HG03575 (cell line): ENCODE data around the gene TMEM258.

Experiments used
- ATAC-seq: cut with Tn5 transposase; IDR thresholded peaks from one replicate; pipeline ENCODE4 v1.9.1; 2021; ENCODE audit not compliant: unreplicated experiment, insufficient number of reproducible peaks, low FRiP score; ENCODE audit errors: extremely low read depth

TMEM258 gene

DNA sequence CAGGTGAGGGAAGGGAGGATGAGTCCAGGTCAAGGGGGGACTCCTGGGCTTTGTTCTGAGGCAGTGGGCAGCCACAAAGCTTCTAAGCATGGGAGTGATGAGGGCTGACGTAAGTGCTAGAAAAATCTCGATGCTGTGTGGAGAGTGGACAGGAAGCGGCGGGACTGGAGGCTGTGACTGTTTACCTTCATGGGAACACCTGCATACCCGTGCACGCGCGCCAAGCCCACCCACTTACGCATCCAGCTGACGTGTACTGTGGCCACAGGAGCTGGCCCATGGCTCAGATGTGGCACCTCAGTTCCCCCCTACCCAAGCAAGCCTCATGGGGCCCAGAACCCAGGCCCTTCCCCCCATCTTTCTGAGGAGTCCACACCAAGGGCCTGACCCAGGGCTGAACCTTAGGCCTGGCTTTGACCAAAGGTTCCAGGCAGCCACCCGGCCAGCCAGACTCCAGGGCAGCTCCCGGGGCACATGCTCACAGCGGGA lies 26.0 kb downstream of the TMEM258 start:
- ATAC-seq, result no peak

DNA sequence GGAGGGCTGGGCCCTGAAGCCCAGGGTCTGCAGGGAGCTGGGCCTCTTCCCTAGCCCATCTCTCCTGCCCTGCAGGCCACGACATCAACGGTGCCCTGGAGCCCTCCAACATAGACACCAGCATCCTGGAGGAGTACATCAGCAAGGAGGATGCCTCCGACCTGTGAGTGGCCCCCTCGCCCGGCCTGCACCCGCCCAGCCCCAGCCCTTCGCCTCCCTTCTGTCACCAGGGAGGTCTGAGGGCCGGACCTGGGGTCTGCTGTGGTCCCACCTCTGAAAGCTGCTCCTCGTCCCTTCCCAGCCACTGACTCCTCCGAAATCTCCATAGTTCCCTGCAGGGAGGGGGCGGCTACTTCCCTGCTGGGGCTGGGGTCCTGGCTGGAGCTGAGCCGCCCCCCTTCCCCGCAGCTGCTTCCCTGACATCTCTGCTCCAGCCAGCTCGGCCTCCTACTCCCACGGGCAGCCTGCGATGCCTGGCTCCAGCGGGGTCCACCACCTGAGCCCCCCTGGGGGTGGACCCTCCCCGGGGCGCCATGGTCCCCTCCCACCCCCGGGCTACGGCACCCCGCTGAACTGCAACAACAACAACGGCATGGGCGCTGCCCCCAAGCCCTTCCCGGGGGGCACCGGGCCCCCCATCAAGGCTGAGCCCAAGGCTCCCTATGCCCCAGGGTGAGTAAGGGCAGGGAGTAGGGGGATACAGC lies 26.7 kb downstream of the TMEM258 start:
- no peak for ATAC-seq

- ATAC-seq, result no peak
These were observed 27.7 kb downstream of the TMEM258 start for GRCh38 chr11:61764606-61765260.

DNA sequence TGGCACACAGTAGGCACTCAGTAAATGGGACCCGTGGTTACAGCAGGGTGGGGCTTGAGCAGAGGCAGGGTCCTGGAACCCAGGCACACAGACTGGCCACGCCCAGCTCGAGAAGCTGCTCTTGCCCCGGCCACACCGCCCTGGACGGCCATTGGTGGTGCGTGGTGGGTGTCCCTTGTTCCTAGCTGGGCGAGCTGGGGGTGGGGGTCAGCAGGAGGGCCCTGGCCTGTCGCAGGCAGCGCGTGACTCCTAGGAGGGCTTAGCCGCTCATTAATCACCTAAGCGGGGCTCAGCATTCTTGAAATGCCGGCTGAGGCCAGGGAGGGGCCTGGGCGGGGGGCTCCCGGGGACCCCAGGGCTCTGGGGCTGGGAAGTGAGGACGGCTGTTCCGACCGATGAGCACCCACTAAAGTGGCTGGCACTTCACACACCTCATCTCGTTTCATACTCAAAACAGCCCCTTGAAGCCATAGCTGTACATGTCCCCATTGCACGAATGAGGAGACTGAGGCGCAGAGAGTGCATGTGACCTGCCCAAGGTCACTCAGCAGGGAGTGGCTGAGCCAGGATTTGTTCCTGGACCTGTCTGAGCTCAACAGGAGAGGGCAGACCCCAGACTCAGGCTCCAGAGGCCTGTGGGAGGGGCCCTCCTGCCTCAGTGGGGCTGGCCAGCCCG lies 28.3 kb downstream of the TMEM258 start:
- no peak for ATAC-seq

- no peak for ATAC-seq
These were observed 29.6 kb downstream of the TMEM258 start for GRCh38 chr11:61762798-61763197.

DNA sequence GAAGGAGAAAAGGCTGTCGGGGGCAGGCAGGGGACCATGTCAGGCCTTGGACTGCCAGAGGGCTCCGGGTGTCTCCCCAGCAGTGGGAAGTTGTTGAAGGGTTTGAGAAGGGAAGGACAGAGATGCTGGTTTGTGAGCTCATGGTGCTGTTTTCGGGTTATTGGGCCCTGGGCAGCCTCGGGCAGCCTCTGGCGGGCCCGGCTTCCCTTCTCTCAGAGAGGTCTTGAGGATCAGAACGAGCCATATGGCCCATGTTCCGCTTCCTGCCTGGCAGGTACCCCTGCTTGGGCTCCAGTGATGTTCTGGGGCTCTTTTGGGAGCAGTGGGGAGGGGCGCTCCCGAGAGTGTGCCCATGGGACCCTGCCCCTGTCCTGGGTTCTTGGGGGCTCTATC lies 30.2 kb downstream of the TMEM258 start:
- no peak for ATAC-seq

- ATAC-seq, result no peak
These were observed 30.8 kb downstream of the TMEM258 start for GRCh38 chr11:61761440-61762222.

GRCh38 chr11:61760946-61761345 lies 31.5 kb downstream of the TMEM258 start:
- ATAC-seq, result no peak

- no peak for ATAC-seq
These were observed 35.1 kb downstream of the TMEM258 start for GRCh38 chr11:61757213-61757862.

DNA sequence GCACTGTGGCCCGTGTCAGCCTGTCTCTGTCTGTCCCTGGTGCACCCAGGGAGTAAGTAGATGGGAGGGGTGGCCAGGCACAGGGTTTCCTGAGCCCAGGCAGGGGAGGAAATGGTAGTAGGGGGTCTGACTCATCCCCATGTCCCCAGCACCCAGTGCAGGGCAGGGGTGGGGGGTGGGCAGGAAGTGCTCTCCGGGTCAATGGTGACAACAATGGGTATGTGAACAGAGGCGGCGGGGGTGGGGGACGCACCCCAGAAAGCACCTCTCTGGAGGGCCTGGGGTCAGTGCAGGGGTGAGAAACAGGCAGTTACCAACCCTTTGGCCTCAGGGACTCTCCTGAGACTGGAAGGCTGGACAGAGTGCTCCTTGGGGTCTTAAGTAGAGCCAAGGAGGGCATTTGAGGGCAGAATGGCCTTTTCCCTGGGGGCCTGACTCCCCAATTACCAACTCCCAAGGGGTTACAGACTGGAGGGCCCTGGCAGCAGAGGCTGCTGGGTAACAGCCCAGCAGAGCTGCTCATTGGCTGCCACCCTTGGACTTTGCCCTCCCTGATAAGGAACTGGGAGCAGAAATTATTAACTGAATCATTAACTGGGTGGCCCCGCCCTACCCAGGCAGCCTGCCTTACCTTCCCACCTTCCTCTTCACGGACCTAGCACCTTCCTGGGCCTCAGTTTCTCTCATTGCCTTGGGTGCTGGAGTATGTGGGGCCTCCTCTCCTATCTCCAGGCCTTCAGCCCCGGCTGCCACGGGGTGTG lies 35.8 kb downstream of the TMEM258 start:
- ATAC-seq, result no peak

DNA sequence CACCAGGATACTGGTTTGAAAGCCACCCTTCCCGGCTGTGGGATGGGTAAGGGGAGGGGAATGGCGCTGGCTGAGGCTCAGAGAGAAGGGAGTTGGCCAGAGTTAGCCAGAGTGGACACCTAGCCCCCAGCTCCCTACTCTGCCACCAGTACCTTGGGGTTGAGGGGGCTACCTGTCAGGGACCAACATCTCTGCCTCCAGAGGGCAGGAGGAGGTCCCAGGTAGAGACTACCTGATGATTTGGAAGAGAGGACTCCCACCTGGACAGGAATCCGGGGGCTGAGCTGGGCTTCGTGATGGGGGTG lies 36.3 kb downstream of the TMEM258 start:
- no peak for ATAC-seq

DNA sequence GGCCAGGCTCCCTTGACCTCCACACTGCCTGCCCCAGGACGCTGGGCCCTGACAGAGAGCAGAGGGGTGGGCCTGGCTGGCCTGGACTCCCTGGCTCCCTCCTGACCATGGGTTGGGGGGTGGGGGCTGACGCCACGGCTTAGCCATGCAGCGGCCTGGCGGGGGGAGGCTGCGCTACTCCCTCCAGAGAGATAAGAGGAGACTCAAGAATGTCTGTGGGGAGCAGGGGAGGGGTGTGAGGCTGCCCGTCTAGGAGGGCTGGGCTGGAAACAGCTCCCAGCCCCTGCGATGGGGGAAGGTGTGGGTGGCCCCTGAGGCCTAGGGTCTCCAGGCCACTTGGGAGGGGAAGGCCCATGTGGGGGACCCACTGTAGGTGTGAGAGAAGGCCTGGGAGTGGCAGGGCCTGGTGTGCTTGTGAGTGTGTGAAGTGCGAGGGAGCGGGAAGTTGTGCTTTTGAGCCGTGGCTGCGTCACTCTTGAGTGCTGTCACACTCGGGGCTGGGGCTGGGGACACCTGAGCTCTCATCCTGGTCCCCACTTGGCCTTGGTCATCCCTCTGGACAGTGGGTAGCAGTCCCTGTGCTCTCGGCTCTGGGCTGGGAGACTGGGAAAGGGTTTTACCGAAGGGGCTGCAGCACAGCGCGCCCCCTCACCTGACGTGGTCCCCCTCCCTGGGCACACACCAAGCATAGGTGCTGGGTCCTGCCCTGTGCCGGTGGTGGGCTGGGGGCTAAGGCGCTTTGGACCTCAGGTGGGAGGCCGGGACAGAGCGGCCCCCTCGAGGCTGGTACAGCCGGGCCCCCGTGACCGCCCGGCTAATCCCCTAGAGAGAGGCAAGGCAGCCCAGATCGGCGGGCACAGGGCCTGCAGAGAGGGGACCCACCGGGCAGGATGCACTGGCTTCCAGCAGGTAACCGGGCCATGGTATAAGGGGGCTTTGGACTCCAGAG lies 37.6 kb downstream of the TMEM258 start:
- no peak for ATAC-seq

DNA sequence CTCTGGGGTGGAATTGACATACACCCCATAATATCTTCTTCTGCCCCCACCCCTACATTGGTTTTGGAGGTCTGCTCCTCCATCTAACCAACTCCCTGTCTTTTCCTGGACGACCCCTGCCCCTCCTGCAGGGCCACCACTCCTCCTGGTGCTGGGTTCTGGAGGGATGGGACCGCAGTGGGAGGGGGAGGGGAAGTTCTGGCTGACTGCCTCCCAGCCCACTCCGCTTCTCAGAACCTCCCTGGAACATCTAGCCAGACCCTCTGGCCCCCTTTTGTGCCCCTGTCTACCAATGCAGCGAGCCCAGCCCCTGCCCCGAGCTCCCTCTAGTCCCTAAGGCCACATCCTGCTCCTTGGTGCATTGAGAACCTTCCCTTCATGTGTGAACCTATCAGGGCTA lies 38.7 kb downstream of the TMEM258 start:
- ATAC-seq, result no peak

GRCh38 chr11:61752925-61753521 lies 39.4 kb downstream of the TMEM258 start:
- ATAC-seq, result no peak

DNA sequence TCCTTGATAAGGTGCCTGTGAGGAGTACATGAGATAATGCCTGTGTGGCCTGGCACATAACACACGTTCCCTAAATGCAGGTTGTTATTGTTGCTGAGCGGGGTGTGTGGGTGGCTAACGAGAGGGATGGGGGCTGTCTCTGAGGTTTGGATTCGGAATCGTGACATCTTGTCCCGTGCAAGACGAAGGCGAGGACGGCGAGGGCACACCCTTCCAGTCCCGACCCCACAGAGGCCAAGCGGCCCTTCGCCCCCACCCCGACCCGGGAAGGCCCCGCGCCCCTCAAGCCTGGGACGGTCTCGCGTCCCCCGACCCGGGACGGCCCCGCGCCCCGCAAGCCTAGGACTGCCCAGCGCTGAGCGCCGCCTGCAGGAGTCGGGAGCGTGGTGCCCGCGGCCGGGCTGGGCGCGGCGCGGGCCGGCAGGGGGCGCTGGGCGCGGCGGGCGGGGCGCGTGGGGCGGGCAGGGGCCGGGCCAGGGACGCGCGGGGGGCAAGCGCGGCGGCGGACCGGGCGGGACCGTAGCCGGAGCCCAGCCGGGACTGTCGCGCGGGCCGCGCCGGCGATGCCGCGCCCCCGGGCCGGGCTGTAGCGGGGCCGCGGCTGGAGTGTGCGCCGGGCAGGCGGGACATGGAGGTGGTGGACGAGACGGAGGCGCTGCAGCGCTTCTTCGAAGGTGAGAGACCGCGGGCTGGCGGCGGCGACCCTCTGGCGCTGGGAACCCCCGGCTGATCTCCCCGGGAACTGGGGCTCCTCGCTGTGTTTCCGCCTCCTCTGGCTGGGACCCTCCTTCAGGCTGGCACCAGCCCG lies 40.1 kb downstream of the TMEM258 start, which contains the start of gene MYRF:
TSS of gene MYRF (plus strand) at position 520 of the 808 bp plus-strand sequence. CDS start at position 629, 109 bp downstream.
- no peak for ATAC-seq

DNA sequence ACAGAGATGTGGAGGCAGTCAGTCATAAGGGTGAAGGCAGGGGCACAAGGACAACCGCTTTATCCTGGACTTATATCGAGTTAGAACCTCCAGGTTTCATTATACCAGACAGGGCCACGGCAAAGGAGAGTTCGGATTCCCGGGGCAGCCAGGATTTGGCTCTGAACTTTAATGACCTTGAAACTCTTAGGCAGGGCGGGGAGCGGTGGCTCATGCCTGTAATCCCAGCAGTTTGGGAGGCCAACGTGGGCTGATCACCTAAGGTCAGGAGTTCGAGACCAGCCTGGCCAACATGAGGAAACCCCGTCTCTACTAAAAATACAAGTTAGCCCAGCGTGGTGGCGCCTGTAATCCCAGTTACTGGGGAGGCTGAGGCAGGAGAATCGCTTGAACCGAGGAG lies 41.0 kb downstream of the TMEM258 start:
- ATAC-seq, result no peak
